HG02870 (cell line): ENCODE results near the gene LBX2.
A peak's percentile ranks its signal among the peaks of the same experiment; 100 is the strongest.
"Not testable (repeated sequence)": the region's sequence is repeated elsewhere in the genome, so short reads cannot be mapped to it uniquely, and the experiment has no call there.

ENCODE experiments used
- ATAC-seq: cut with Tn5 transposase; IDR thresholded peaks from one replicate; pipeline ENCODE4 v1.9.1; 2021; ENCODE audit warnings: mild to moderate bottlenecking, moderate library complexity; ENCODE audit not compliant: unreplicated experiment

LBX2 gene

DNA sequence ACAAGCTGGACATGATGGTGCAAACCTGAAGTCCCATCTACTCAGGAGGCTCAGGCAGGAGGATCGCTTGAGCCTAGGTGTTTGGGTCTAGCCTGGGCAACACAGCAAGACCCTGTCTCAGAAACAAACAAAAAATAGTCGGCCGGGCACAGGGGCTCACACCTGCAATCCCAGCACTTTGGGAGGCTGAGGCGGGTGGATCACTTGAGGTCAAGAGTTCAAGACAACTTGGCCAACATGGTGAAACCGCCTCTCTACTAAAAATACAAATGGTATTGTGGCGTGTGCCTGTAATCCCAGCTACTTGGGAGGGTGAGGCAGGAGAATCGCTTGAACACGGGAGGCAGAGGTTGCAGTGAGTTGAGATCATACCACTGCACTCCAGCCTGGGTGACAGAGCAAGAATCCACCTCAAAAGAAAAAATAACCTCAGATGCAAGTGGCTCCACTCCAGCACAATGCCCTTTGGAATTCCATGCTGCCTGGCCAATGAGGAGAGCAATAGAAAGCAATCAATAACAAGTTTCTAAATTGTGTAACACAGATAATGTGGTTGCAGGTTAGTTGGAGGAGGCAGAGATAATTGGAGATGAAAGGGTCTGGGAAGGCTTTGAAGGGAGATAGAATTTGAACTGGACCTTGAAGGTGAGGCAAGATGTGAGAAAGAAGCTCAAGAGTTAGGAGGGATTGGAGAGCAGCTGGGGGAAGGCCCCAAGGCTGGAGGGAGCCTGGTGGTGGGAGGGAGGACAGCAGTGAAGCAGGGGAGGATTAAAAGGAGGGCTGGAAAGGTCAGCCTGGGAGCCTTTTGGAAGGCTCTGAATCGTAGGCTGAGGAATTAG lies 10.5 kb downstream of the LBX2 start:
- no peak for ATAC-seq

DNA sequence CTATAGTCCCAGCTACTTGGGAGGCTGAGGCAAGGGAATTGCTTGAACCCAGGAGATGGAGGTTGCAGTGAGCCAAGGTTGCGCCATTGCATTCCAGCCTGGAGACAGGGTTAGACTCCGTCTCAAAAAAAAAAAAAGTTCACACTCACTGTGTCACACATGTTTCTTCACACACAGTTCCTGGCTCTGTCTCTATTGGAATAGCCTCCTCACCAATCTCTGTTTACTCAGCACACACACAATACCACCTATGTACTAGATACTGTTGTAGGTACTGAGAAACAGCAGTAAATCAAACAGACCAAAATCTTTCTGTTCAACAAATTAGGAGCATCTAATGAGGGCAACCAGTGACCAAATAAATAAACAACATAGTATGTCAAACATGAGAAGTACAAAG lies 13.3 kb downstream of the LBX2 start:
- ATAC-seq, result no peak

DNA sequence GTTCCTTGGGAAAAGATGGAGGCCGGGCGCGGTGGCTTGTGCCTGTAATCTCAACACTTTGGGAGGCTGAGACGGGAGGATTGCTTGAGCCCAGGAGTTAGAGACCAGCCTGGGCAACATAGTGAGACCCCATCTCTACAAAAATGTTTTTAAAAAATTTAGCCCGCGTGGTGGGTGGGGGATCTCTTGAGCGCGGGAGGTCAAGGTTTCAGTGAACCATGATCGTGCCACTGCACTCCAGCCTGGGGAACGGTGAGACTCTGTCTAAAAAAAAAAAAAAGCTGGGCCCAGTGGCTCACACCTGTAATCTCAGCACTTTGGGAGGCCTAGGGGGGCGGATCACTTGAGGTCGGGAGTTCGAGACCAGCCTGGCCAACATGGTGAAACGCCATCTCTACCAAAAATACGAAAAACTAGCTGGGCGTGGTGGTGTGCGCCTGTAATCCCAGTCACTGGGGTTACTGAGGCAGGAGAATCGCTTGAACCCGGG lies 15.7 kb downstream of the LBX2 start:
- not testable (repeated sequence) for ATAC-seq

DNA sequence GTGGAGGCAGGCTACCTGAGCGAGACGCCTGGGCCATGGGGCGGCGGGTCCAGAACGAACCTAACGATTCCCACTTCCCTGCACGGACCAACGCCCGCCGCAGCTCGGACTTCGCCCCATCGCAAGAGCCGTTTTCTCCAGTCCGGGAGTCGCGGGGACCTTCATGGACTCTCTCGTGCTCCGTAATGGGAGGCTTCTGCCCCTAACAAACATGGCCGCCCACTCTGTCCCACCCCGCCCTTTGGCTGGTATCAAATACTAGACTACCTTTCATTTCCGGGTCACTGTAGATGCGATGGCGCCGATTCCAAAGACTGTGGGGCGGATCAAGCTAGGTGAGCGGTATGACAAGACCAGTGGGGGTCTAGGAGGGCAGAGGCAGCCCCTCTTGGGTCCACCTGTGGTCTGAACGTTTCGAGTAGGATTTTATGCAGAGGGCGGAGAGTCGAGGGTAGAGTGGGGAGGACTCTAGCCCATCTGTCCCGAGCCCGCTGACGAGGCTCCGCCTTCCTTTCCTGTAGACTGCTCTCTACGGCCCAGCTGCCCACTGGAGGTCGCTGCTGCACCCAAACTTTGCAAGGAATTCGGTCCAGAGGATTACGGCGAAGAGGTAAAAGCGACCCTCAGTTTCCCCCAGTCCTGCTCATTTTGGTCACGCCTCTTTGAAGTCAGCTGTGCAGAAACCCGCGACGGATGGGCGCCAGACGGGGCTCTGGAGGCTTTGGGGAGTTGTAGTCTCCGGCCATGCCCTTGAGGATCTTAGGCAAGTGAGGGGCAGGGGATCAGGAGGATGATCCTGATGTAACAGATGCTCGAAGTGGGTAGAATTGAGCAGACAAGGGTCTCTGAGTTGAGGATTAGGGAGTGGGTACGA lies 16.4 kb downstream of the LBX2 start, which contains the start of the genes CCDC142 and TTC31:
Gene CCDC142, minus strand, starts transcription at position 198 of the 874 bp plus-strand sequence. Its CDS starts 161 bp downstream, at position 37.
Gene TTC31, plus strand, starts transcription at position 281 of the 874 bp plus-strand sequence. Its CDS starts 15 bp downstream, at position 296.
- ATAC-seq, result peak; percentile 90

DNA sequence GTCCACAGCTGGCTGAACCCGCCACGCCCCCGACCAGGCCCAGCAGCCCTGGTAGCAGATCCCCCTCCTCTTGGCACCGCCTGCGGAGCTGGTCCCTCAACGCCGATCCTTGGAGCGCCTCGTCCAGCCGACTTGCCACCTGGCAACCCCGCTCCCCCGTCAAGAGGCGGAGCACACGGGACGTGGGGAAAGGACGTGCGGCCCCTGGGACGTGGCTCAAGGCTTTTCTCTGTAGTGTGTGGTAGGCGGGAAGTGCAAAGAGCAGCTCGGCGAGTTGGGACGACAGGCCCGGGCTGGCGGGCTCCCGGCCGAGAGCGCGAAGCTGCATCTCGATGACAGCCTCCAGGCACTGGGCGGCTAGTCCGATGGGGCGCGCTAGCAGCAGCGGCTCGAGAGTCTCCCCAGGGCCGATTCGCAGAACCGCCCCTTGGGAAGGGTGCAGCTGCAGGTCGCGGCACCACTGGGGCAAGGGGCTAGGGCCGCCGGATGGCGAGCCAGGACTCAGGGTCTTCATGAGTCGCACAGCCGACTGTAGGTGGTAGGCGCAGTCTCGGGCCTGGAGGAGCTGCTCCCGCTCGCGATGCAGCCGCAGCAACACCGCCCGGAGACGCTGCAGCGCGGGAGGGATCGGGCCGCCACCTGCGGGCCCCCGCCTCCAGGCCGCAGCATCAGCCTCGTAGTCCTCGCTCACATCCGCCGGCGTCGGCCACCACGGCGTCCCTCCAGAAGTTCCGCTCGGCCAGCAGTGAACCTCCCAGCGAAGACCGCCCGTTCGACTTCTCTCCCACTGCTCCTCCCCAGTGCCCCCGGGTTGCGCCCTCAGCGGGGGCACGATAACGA lies 17.2 kb downstream of the LBX2 start:
- peak; percentile 38 for ATAC-seq

DNA sequence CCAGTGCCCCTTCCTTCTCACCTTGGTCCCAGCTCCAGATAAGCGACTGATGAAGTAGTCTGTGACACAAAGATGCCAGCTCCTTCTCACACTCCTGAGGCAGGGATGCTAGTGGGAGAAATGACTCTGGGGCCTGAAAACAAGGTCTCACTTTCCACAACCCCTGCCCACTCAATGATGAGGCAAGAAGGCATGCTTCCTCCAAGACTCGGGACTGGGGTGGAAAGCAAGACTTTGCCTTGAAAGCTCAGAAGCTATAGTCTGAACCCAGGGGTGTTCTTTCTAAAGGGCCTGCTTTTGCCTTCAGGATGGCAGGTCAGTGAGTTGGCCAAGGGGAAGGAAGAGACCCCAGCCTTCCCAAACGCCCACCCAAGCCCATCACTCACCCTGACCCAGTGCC lies 18.0 kb downstream of the LBX2 start:
- no peak for ATAC-seq

DNA sequence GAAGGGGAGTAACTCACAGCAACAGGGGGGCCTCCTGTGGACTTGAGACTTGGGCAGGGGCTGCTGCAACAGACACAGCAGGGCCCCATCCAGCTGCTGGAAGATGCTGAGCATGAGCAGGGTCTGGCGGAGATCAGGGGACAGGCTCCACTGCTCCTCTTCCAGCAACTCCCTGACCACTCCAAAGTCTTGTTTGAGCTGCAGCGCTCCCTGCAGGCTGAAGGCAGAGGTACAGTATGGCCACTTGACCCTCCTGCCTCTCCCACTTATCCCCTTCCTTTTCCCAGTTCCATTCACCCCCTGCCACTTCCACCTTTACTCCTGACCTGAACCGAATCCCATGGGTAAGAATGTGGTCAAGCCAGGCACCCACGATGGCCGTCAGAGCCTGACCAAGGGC lies 24.5 kb downstream of the LBX2 start:
- ATAC-seq, result no peak

DNA sequence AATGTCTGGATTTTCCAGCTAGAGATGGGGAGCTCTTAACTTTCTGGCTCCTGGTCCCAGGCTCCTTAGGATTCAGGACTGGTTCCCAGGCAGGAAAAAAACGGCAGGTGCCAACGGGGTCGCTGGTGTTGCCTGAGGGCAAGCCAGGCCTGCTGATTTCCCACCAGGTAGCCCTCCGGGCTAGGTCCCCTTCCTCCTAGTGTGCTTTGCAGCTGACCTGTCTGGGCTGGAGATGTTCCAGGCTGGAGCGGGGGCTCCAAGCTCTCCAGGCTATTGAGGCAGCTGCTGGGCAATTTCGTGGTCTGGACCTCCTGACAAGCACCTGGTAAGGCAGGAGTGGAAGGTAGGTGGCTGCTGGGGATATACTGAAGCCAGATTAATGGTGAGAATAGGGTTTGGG lies 24.9 kb downstream of the LBX2 start:
- ATAC-seq, result no peak

DNA sequence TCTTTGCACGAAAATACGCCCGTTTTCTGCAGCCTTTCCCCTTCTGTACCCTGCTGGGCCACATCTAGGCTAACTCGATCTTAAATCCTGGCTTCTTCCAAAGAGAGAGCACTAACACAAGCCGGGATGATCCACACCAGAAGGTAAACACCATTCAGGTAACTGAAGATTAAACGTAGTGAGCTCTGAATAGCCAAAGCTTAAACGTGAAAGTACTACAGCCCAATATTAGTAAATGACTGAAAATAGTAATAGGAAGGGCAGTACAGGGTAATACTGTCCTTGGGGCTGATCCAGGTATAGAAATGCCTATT lies 26.5 kb downstream of the LBX2 start:
- ATAC-seq, result no peak

DNA sequence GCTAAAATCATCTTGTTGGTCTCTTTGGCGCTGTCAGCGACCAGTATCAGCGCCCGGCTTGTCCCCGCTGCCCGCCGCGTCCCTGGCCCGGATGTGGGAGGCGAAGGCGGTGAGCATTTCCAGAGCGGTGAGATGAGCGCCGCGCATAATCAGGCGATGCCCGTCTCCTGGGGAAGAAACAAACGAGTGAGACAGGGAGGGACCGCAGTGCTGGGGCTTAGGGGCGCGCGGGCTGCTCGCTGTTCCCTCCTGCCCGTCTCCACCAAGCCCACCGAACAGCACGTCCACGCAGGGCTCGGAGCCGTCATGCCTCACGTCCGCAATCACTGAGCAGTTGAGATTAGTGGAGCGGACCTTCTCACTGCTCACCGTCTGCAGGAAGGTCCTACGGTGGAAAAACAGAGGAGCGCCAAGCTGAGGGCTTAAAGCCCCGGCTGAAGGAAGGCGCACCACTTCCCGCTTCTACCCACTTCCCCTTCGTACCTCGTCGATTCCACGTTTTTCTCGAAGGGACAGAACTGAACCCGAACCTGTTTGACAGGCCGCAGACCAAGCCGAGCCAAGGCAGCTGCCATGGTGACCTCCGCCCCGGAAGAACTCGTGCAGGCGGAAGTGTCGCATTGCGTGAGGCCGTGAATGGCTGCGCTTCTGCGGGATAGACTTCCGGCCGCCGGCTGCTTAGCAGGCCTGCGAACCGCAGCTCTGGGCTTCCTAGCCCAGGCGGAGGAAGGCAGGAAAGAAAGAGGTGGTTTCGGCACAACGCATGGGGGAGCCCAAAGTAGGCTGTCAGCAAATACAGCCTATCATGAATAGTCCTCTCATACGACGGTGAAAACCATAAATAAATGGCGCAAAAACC lies 27.1 kb downstream of the LBX2 start, which contains the start of gene MRPL53:
Gene MRPL53, minus strand, starts transcription at position 595 of the 859 bp plus-strand sequence. Its CDS starts 20 bp downstream, at position 575.
- ATAC-seq, result peak; percentile 80

DNA sequence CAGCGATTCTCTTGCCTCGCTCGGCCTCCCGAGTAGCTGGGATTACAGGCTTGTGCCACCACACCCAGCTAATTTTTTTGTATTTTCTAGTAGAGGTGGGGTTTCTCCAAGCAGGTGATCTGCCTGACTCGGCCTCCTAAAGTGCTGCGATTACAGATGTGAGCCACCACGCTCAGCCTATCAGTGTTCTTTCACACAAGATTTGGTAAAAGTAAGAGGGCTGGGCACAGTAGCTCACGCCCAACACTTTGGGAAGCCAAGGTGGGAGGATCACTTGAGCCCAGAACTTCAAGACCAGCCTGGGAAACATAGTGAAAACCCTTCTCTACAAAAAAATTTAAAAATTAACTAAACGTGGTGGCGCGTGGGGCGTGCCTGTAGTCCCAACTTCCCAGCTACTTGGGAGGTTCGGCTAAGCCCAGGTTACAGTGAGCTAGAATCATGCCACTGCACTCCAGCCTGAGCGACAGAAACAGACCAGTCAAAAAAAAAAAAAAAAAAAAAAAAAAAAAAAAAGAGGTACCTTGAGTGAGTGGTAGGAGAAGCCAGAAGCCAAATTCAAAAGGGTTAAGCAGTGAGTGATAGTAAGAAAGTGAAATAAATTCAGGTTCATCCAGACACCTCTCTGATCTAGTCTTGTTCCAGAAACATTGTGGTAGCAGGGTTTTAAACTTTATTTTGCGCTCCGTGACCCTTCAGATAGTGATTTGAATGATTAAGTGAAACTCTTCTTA lies 27.9 kb downstream of the LBX2 start:
- ATAC-seq, result no peak

DNA sequence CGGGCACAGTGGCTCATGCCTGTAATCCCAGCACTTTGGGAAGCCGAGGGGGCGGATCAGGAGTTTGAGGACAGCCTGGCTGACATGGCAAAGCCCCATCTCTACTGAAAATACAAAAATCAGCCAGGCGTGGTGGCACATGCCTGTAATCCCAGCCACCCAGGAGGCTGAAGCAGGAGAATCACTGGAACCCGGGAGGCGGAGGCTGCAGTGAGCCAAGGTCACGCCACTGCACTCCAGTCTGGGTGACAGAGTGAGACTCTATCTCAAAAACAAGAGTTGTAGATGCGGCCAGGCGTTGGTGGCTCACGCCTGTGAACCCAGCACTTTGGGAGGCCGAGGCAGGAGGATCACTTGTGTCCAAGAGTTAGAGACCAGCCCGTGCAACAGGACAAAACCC lies 28.7 kb downstream of the LBX2 start:
- ATAC-seq, result not testable (repeated sequence)

DNA sequence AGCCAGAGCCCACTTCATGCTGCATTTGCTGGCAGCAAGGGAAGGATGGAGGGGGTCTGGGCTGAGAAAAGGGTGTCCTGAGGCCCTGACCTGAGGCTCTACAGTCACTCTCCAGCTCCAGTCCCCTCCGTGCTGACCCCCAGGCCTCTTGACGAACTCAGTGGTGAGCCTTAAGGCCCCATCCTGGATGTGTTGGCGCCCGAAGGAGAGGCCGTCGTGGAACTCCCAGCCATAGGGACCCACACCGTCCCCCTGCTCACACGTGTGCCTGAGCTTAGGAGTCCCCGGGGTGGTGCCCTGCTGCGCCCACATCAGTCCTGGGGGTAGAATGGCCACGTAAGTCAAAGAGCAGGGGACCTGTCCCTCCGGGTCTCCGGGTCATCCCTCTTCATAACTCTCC lies 35.0 kb downstream of the LBX2 start:
- no peak for ATAC-seq

DNA sequence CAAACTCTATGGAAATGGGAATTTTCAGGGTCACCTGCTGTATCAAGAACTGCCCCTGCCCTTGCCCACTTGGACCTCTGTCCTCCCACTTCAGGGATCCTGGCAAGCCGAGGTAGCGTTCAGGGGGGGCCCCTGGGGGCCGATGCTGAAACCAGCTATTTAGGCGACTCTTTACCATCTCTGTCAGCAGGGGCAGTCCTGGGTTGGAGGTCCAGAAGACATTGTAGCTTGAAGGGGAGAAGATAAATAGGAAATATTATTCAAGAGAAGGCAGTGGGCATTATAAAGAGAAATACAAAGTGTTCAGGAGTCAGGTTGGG lies 36.7 kb downstream of the LBX2 start:
- ATAC-seq, result no peak

DNA sequence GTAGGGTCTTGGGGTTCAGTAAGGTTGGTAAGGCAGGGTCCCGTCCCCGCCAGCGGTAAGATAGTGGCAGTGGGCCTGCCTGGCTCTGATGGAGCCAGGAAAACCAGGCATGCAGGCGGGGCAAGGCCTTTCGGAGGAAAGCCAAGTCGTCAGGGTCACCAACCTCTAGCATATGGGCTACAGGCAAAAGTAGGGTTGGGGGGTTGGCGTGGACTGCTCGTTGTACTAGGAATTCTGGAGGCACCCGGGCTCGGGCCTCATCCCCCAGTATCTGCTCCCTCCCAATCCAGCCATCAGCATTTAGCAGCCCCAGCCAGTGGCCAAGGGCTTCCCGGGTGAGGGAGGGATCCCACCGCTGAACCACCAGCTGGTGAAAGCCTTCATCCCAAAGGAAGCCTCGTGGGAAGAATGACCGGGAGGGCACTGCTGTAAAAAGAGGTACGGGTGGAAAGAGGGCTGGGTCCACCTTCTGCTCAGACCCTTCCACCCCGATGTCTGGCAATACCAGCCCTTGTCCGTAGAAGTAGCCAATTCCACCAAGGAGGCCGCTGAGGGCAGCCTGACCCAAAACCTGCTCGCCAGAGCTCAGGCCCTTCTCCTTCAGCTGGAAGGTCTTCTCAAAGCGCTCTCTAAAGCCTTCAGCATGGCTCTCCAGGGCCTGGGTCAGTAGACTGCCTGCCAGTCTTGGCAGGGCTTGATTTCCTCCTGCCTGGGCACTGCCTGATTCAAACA lies 37.2 kb downstream of the LBX2 start:
- no peak for ATAC-seq

DNA sequence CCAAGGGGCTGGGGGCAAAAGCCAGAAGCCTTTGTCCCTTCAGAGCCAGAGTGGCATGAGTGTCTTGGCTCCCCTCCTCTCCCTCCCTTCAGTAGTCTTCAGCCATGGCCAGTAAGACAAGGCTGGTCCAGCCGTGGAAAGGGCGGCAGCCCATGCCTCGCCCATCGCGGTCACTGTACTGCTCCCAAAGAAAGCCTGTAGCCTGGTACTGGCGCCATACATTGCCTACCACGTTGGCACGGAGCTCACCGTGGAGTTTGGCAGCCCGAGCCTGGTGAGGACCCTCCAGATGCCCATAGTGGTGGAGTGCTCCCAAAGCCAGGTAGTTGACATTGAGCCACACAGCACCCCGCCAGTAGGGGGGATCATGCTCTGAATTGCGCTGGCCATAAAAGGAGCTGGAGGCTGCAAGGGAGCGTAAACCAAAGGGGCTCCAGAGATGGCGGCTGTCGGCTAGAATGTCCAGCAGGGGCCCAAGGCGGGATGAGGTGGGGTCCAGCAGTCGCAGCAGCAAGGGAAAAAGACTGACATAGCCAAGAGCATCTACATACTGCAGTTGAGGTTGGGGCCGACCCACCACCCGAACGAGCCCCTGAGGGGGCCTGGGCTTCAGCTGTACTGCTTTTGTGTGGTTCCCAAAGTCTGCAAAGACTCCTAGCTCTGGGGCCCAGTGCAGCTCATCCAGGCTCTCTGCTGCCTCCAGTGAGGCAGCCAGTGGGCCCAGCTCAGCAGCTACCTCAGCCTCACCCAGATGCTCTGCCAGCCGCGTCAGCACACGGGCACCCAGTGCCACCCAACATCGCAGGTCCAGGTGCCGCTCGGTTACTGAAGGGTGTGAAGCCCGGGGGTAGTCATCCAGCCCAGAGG lies 38.0 kb downstream of the LBX2 start:
- ATAC-seq, result no peak

DNA sequence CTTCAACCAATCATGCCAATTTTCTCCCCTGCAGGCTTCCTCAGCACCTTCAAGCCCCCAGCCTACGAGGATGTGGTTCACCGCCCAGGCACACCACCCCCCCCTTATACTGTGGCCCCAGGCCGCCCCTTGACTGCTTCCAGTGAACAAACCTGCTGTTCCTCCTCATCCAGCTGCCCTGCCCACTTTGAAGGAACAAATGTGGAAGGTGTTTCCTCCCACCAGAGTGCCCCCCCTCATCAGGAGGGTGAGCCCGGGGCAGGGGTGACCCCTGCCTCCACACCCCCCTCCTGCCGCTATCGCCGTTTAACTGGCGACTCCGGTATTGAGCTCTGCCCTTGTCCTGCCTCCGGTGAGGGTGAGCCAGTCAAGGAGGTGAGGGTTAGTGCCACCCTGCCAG lies 39.2 kb downstream of the LBX2 start:
- not testable (repeated sequence) for ATAC-seq
